Glomerular endothelial cell (primary cell): ENCODE data around the gene ACADS. TPM values are rescaled to one million over a fixed set of nuclear protein-coding genes. Genes with fewer than 3 reads are reported as not detected.

ENCODE experiments used
- total RNA-seq: library from RNA; depleted of rRNA; stranded (reverse); fragments of >200 nt; gene quantifications from 2 replicates; pipeline ENCODE4 v1.2.3, GENCODE V29; 2015

ACADS gene
- total RNA-seq, 1 donor from 2014 or later = 18.4 TPM

Other genes starting within 250 kb of the ACADS start
- gene DYNLL1, start 229.7 kb upstream of the ACADS start, total RNA-seq = 425 and 462 TPM in 2 replicates
- gene COQ5, start 196.7 kb upstream of the ACADS start, total RNA-seq = 17.6 and 30.3 TPM in 2 replicates
- gene RNF10, start 191.5 kb upstream of the ACADS start, total RNA-seq = 97.2 and 111 TPM in 2 replicates
- gene POP5, start 144.4 kb upstream of the ACADS start, total RNA-seq = 16.3 and 17.9 TPM in 2 replicates
- 0.82 TPM in 1 of 2 replicates, not detected in the other for gene CABP1, start 85.2 kb upstream of the ACADS start, total RNA-seq
- gene MLEC, start 38.7 kb upstream of the ACADS start, total RNA-seq = 73.3 and 78.3 TPM in 2 replicates
- 16.6 and 25.3 TPM in 2 replicates for gene UNC119B, start 15.4 kb upstream of the ACADS start, total RNA-seq
- gene SPPL3, start 178.5 kb downstream of the ACADS start, total RNA-seq = 19.7 and 33.7 TPM in 2 replicates